Spleen (tissue), 11 donors: ENCODE results near the gene MFSD1. TPM values are rescaled to one million over a fixed set of nuclear protein-coding genes. Genes with fewer than 3 reads are reported as not detected.

ENCODE experiments used
- DNase-seq: peaks from one replicate; pipeline ENCODE4 v3.0.0-alpha.2; 2020
- H3K27ac ChIP-seq, 8 donors: fragments of 200-600 bp; sonication (generic) in 7 of 8; 1 replicate in 4 of 8; 2 replicates in 4 of 8; pipeline versions ENCODE4 v1.5.0 to v1.8.0; 2016 to 2021; ENCODE audit warnings: inconsistent platforms in 4 of 8, mild to moderate bottlenecking in 4 of 8, moderate library complexity in 1 of 8
- H3K27me3 ChIP-seq, 7 donors: fragments of 200-600 bp; sonication (generic) in 6 of 7; replicated peaks in 1 of 7; 1 replicate in 4 of 7; 2 replicates in 3 of 7; pipeline versions ENCODE4 v1.5.0 to v1.8.0; 2016 to 2021; ENCODE audit warnings: inconsistent platforms in 3 of 7, mild to moderate bottlenecking in 1 of 7
- H3K36me3 ChIP-seq, 6 donors: fragments of 200-600 bp; sonication (generic) in 5 of 6; 1 replicate in 4 of 6; 2 replicates in 2 of 6; pipeline versions ENCODE4 v1.5.0 to v1.8.0; 2016 to 2021; ENCODE audit warnings: inconsistent platforms in 2 of 6
- H3K4me1 ChIP-seq, 6 donors: fragments of 200-600 bp; sonication (generic) in 5 of 6; 1 replicate in 3 of 6; 2 replicates in 3 of 6; pipeline versions ENCODE4 v1.5.0 to v1.8.0; 2016 to 2021; ENCODE audit warnings: inconsistent platforms in 3 of 6
- H3K4me3 ChIP-seq, 8 donors: fragments of 200-600 bp; sonication (generic) in 7 of 8; 1 replicate in 4 of 8; 2 replicates in 4 of 8; pipeline versions ENCODE4 v1.5.0 to v1.8.0; 2016 to 2021; ENCODE audit warnings: inconsistent platforms in 4 of 8, mild to moderate bottlenecking in 4 of 8, moderate library complexity in 2 of 8
- H3K9me3 ChIP-seq, 8 donors: fragments of 200-600 bp; sonication (generic) in 7 of 8; 1 replicate in 4 of 8; 2 replicates in 4 of 8; pipeline versions ENCODE4 v1.5.0 to v1.8.0; 2016 to 2021; ENCODE audit warnings: inconsistent platforms in 4 of 8
- POLR2A ChIP-seq, 3 donors: fragments of 450-650 bp; IDR thresholded peaks; one replicate each; pipeline ENCODE4 v1.5.1; 2017; ENCODE audit warnings: antibody characterized with exemption in 3 of 3, mild to moderate bottlenecking in 1 of 3
- POLR2AphosphoS5 ChIP-seq, 3 donors: sonication (generic); formaldehyde crosslinking; IDR thresholded peaks; one replicate each; pipeline ENCODE4 v1.5.1; 2017; ENCODE audit warnings: antibody characterized with exemption in 3 of 3
- WGBS, 5 donors: extraction: QIAGEN DNeasy Blood & Tissue Kit in 3 of 5; methylation state at CpG; one replicate each; pipeline versions ENCODE4 v1.1.5 to v1.1.7; 2013 to 2018; 5-methylcytosine and 5-hydroxymethylcytosine counted together
- intact Hi-C: fragments of 100-400 bp; cut with DNase I; formaldehyde crosslinking; loops from one replicate; pipeline ENCODE4 v1.15.0; 2023; ENCODE audit warnings: low total_unique reads
- polyA plus RNA-seq, 3 donors: library from polyadenylated mRNA; stranded (reverse); fragments of 200-250 nt; gene quantifications; one replicate each; pipeline ENCODE4 v1.2.1, GENCODE V29; 2013
- total RNA-seq, 7 donors: library from RNA; depleted of rRNA in 3 of 7; stranded (reverse); fragments of >200 nt in 3 of 7; fragmentation: NEBNext Ultra II Directional in 4 of 7; extraction: Animal tissue kit (Norgen Biotek cat#: 25700) in 4 of 7; gene quantifications; one replicate each; pipeline versions ENCODE4 v1.1.0 to v1.2.1, GENCODE V29; 2016 to 2021
- TF ChIP-seq, protein P1 (sequence below), 11 experiments: fragments of 200-600 bp in 7 of 11; fragments of 450-650 bp in 4 of 11; sonication (generic) in 4 of 11; IDR thresholded peaks in 8 of 11; conservative IDR thresholded peaks in 3 of 11; 1 replicate in 7 of 11; 2 replicates in 4 of 11; pipeline versions ENCODE4 v1.4.0 to v1.8.0; 2016 to 2021; ENCODE audit warnings: antibody characterized with exemption in 11 of 11, inconsistent platforms in 4 of 11, mild to moderate bottlenecking in 1 of 11
- donor health status: healthy with polysubstance abuse.
- donor health status: DM: no; HTN: no; CAD: no; lungs with moderate emphysema.
- donor health status: DM: no; HTN: no; CAD: no.
- donor health status: Bipolar disorder and iron deficiency.
- donor health status: healthy.
- donor health status: DM: no; HTN: no; CAD: no.
- donor health status: DM: yes; HTN: yes; CAD: no.

Gene MFSD1
- total and polyA plus RNA-seq, 10 donors, result 34.5 to 155 (median 110) TPM

DNA sequence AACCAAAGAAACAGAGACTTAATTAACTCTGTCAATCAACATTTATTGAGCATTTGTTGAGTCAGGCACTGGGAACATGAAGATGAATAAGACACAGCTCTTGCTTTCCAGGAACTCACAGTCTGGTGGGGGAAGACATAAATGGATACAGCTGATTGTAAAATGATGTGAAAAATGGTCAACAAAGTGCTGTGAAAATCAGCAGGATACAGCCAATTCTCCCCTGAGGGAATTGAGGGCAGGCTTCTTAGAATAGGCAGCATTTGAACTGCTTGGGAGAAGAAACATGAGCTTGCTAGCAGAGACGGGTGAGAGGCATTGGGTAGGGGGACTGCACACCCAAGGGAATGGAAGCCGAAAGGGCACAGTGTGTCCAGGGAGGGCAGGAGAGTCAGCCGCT lies 41.1 kb downstream of the MFSD1 start:
- WGBS, 5 donors, result 79 to 83% (median 81%) methylated on average over 3 of the region's 3 CpGs
- DNase-seq, result no peak
- Histone ChIP-seq H3K9me3 (no peaks in the 10 kb centered on the region), H3K4me1 (peaks cover 0 to 3% (median 0%) of the 10 kb centered on the region in 6 donors), H3K27ac (no peak overlapping the region), H3K4me3 (no peak overlapping the region), H3K27me3 (no peaks in the 10 kb centered on the region), H3K36me3 (no peaks in the 10 kb centered on the region)
- TF ChIP-seq POLR2A (IDR thresholded peaks at IDR 0.05), result no peak
- TF ChIP-seq, protein P1, sequence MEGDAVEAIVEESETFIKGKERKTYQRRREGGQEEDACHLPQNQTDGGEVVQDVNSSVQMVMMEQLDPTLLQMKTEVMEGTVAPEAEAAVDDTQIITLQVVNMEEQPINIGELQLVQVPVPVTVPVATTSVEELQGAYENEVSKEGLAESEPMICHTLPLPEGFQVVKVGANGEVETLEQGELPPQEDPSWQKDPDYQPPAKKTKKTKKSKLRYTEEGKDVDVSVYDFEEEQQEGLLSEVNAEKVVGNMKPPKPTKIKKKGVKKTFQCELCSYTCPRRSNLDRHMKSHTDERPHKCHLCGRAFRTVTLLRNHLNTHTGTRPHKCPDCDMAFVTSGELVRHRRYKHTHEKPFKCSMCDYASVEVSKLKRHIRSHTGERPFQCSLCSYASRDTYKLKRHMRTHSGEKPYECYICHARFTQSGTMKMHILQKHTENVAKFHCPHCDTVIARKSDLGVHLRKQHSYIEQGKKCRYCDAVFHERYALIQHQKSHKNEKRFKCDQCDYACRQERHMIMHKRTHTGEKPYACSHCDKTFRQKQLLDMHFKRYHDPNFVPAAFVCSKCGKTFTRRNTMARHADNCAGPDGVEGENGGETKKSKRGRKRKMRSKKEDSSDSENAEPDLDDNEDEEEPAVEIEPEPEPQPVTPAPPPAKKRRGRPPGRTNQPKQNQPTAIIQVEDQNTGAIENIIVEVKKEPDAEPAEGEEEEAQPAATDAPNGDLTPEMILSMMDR (IDR thresholded peaks at IDR 0.05 in 8 of 11, conservative IDR thresholded peaks at IDR 0.05 in 3 of 11), result no peak
- TF ChIP-seq POLR2AphosphoS5 (IDR thresholded peaks at IDR 0.05), result no peak
- intact Hi-C loops, result no loop called here

DNA sequence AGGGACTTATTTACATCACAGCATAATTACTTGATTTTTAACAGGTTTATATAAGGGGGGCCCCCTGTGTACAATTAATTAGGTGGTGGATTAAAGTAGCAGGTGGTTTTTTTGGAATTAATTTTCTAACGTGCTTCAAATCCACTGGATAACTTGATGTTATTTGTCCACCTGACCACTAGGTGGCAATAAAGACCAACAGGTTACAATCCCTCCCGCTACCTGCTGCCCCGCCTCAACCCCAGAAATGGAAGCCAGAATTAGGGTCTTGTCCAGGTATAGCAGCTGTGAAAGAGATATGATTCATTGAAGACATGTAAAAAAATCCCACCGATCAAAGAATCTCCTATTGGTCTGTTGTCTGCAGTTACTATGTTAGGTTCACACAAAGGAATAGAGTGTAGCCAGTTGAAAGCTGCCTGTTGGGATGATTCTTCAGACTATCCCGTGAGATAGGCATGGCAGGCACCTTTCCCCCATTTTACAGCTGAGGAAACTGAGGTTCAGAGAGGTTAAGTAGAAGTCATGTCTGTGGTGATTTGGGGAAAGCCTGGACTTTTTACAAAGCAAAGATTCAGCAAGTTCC lies 44.0 kb downstream of the MFSD1 start:
- Histone ChIP-seq H3K4me1 (peaks cover 0 to 3% (median 0%) of the 10 kb centered on the region in 6 donors), H3K27ac (no peak overlapping the region), H3K36me3 (no peaks in the 10 kb centered on the region), H3K27me3 (no peaks in the 10 kb centered on the region), H3K4me3 (no peak overlapping the region), H3K9me3 (no peaks in the 10 kb centered on the region)
- WGBS, 5 donors, result 21 to 29% (median 27%) methylated on average over 5 of the region's 5 CpGs
- intact Hi-C loops, result loop anchor here (5.0 kb wide), 1 partner anchor 416 kb away; no protein-coding TSS in a partner anchor
- TF ChIP-seq, protein P1 (IDR thresholded peaks at IDR 0.05 in 8 of 11, conservative IDR thresholded peaks at IDR 0.05 in 3 of 11), result peak in 10 of 11 experiments; percentile 16 to 72 (median 60)
- TF ChIP-seq POLR2A (IDR thresholded peaks at IDR 0.05), result no peak
- DNase-seq, result no peak

DNA sequence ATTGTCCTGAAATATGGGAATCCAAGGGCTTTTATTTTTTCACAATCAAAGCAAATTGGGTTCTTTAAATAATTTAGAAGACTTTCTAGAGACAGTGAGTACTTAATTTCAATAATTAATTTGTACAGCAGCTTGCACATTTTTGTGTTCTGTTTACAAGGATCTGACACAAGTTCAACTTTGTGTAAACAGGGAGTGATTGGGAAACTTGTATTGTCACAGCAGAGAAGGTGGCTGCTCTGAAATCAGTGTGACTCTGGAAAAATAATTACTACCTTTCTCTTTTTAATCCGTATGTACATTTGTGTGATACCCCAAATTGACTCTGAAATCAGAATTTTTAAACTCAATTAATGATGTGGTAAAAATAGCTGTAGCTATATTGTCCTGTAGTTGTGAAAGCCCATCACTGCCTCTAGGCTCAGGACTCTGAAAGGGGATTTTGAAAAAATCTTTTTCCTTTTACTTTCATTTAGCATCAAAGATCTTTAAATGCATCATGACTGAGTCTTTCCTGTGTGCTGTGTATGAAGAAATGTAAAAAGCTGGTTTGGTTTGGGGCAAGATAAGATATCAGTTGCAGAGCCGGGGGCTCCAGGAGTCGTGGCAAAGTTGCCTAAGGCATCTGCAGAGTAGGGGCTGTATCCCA lies 45.1 kb downstream of the MFSD1 start:
- Histone ChIP-seq H3K4me1 (peaks cover 0 to 3% (median 0%) of the 10 kb centered on the region in 6 donors), H3K4me3 (no peak overlapping the region), H3K9me3 (no peaks in the 10 kb centered on the region), H3K27me3 (no peaks in the 10 kb centered on the region), H3K27ac (no peak overlapping the region), H3K36me3 (no peaks in the 10 kb centered on the region)
- TF ChIP-seq, protein P1 (IDR thresholded peaks at IDR 0.05 in 8 of 11, conservative IDR thresholded peaks at IDR 0.05 in 3 of 11), result no peak
- TF ChIP-seq POLR2A (IDR thresholded peaks at IDR 0.05) (no peak), POLR2AphosphoS5 (IDR thresholded peaks at IDR 0.05) (no peak)
- no peak for DNase-seq
- intact Hi-C loops, result loop anchor here (5.0 kb wide), 1 partner anchor 415 kb away; no protein-coding TSS in a partner anchor
- 48 to 71% (median 55%) methylated on average over 3 of the region's 3 CpGs for WGBS, 5 donors

DNA sequence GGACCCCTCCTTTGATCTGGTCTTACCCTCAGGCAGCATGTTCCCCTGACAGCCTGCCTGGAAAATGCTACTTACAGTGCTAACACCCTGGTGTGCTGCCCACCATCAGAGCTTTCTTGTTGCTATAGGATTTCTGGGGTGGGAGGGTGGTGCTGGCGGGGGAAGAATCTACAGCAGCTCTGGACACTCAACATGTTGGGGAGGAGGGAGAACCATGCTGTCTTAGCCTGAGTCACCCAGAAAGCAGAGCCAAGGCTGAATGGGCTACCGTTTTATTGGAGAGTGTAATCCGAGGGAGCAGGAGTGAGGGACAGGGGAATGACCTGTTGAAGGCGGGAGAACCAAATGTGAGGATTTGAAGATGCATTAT lies 45.6 kb downstream of the MFSD1 start:
- WGBS, 5 donors, result 79 to 85% (median 82%) methylated on average over 4 of the region's 4 CpGs
- no peaks in the 10 kb centered on the region for H3K9me3 ChIP-seq
- intact Hi-C loops, result loop anchor here (5.0 kb wide), 1 partner anchor 415 kb away; no protein-coding TSS in a partner anchor

More for the DNA sequence above, 45.6 kb downstream of the MFSD1 start:
- Histone ChIP-seq H3K27ac (no peak overlapping the region), H3K27me3 (no peaks in the 10 kb centered on the region), H3K4me1 (peaks cover 0 to 3% (median 0%) of the 10 kb centered on the region in 6 donors), H3K36me3 (no peaks in the 10 kb centered on the region), H3K4me3 (no peak overlapping the region)
- DNase-seq, result no peak
- TF ChIP-seq POLR2AphosphoS5 (IDR thresholded peaks at IDR 0.05) (no peak), POLR2A (IDR thresholded peaks at IDR 0.05) (no peak)
- TF ChIP-seq, protein P1 (IDR thresholded peaks at IDR 0.05 in 8 of 11, conservative IDR thresholded peaks at IDR 0.05 in 3 of 11), result no peak
